Panc1 (cell line): ENCODE results near the gene SLC25A45. TPM values are rescaled to one million over a fixed set of nuclear protein-coding genes. Genes with fewer than 3 reads are reported as not detected.
A peak's percentile ranks its signal among the peaks of the same experiment; 100 is the strongest.
"Not testable (repeated sequence)": the region's sequence is repeated elsewhere in the genome, so short reads cannot be mapped to it uniquely, and the experiment has no call there.

Experiments used
- ATAC-seq: fragments of 200-7000 bp; cut with Tn5 transposase; 2 replicates; pipeline ENCODE4 v1.9.1; 2020; ENCODE audit warnings: mild to moderate bottlenecking, moderate library complexity
- BruUV-seq: library from RNA; stranded (reverse); fragments of 400-500 nt; replicated peaks from 2 replicates; lab custom pipeline; 2021; lab: Mats Ljungman, UMichigan
- CTCF ChIA-PET: fragments of 300-600 bp; sonication (Branson Sonifier 250); formaldehyde crosslinking; loops from one replicate; lab custom pipeline; 2022; ENCODE audit warnings: antibody characterized with exemption; lab: Charles Lee
- POLR2A ChIA-PET: fragments of 300-600 bp; sonication (Branson Sonifier 250); formaldehyde crosslinking; loops from one replicate; lab custom pipeline; 2022; ENCODE audit warnings: antibody characterized with exemption; lab: Charles Lee
- DNase-seq: peaks from one replicate; pipeline ENCODE4 v3.0.0-alpha.2; 2010; ENCODE audit warnings: low read depth, low spot score
- H3K27ac ChIP-seq: 2 replicates; pipeline ENCODE4 v1.5.1; 2011; ENCODE audit warnings: mild to moderate bottlenecking, low read length, inconsistent platforms
- H3K27me3 ChIP-seq: fragments of 200-500 bp; sonication (Bioruptor generic); 2 replicates; pipeline ENCODE4 v1.6.0; 2014; ENCODE audit warnings: low read length, inconsistent platforms; ENCODE audit not compliant: control insufficient read depth, insufficient read depth
- H3K36me3 ChIP-seq: fragments of 200-500 bp; sonication (Bioruptor generic); 2 replicates; pipeline ENCODE4 v1.5.1; 2014; ENCODE audit warnings: inconsistent platforms, mild to moderate bottlenecking, low read length, moderate library complexity; ENCODE audit not compliant: control insufficient read depth, insufficient read depth
- H3K4me1 ChIP-seq: 2 replicates; pipeline ENCODE4 v1.5.1; 2011; ENCODE audit warnings: inconsistent platforms, mild to moderate bottlenecking, low read length, moderate library complexity; ENCODE audit not compliant: control insufficient read depth, insufficient read depth
- H3K4me3 ChIP-seq, 2 experiments: 2 replicates each; pipeline ENCODE4 v1.5.1; 2011 to 2012; ENCODE audit warnings: low read depth in 2 of 2, low read length in 2 of 2, mild to moderate bottlenecking in 2 of 2, inconsistent platforms in 1 of 2, moderate library complexity in 1 of 2
- H3K9me3 ChIP-seq: fragments of 200-500 bp; sonication (Bioruptor generic); 2 replicates; pipeline ENCODE4 v1.5.1; 2014; ENCODE audit warnings: low read depth, mild to moderate bottlenecking, inconsistent platforms, low read length, moderate library complexity; ENCODE audit not compliant: control insufficient read depth, insufficient read depth
- POLR2AphosphoS5 ChIP-seq: IDR thresholded peaks from 2 replicates; pipeline ENCODE4 v1.6.1; 2012; ENCODE audit warnings: mild to moderate bottlenecking, low read depth, low read length, moderate library complexity
- SIN3A ChIP-seq: IDR thresholded peaks from 2 replicates; pipeline ENCODE4 v1.6.1; 2012; ENCODE audit warnings: low read depth, mild to moderate bottlenecking, low read length, moderate library complexity, borderline replicate concordance; ENCODE audit not compliant: insufficient read depth
- TCF7L2 ChIP-seq: IDR thresholded peaks from 2 replicates; pipeline ENCODE4 v1.6.1; 2011; ENCODE audit warnings: mild to moderate bottlenecking, low read depth, low read length, inconsistent platforms
- in situ Hi-C: cut with HindIII; loops from 2 replicates; pipeline ENCODE4 v1.10.0; 2016; ENCODE audit warnings: low sequenced_read_pairs, low pct_unique_long_range_greater_than_20kb
- intact Hi-C: fragments of 100-400 bp; cut with micrococcal nuclease; formaldehyde crosslinking; loops from one replicate; pipeline ENCODE4 v1.10.0; 2022; ENCODE audit not compliant: unreplicated experiment
- total RNA-seq: library from RNA; stranded (reverse); gene quantifications from one replicate; pipeline ENCODE4 v1.2.1, GENCODE V29; 2021; ENCODE audit not compliant: unreplicated experiment
- TF ChIP-seq, protein P1 (sequence below), 2 experiments: IDR thresholded peaks; 2 replicates each; pipeline ENCODE4 v1.6.1; 2011 to 2012; ENCODE audit warnings: low read depth in 2 of 2, control low read depth in 1 of 2, low read length in 1 of 2, mild to moderate bottlenecking in 1 of 2, moderate library complexity in 1 of 2; ENCODE audit not compliant: insufficient read depth in 1 of 2
- TF ChIP-seq, protein P2 (sequence below): fragments of 450-650 bp; IDR thresholded peaks from 2 replicates; pipeline ENCODE4 v1.5.1; 2017; ENCODE audit warnings: mild to moderate bottlenecking

SLC25A45 gene
- total RNA-seq, 1 experiment from 2014 or later, result 9.8 TPM

DNA sequence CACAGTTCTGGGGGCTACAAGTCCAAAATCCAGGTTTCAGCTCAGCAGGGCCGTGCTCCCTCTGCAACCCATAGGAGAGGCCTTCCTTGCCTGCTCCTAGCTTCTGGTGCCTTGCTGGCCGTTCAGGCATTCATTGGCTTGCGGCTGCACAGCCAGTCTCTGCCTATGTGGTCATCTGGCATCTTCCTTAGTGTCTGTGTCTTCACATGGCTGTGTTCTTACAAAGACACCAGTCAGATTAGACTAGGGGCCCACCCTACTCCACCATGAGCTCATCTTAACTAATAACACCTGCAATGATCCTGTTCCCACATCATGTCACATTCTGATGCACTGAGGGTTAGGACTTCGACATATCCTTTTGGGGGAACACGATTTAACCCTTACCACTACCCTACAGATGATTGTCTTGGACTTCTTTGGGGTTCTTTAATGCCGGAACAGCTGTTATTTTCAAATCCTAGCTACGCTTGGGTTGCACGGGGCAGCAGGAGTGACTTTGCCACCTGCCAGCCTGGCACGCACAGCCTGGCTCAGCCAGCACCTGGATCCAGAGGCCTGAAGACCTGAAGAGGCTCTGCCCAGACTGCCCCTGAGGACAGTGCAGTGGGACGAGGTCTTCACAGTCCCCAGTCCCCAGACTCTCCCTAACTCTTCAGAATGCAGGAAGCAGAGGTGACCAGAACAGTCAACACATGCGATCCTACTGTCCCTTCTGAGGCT lies 32.5 kb upstream of the SLC25A45 start:
- BruUV-seq, result no TSS peak
- ChIA-PET POLR2A (interaction anchor here (0.5 to 2.0 kb wide), 6 partner anchors 18 to 94 kb away, joined by 3 to 11 read pairs (median 4); partner anchors contain the start of gene MALAT1), CTCF (interaction anchor here (0.6 to 1.2 kb wide), 4 partner anchors 43 to 140 kb away, joined by 3 to 7 read pairs (median 4); no protein-coding TSS in a partner anchor)
- no peaks in the 10 kb centered on the region for H3K36me3 ChIP-seq
- ATAC-seq, result no peak
- no peak for DNase-seq
- no peaks in the 10 kb centered on the region for H3K9me3 ChIP-seq
- H3K4me1 ChIP-seq, result peaks cover 52% of the 10 kb centered on the region
- no peaks in the 10 kb centered on the region for H3K27me3 ChIP-seq
- H3K27ac ChIP-seq, result peak overlapping the region; percentile 100
- intact Hi-C loops (loop anchor here (5.0 kb wide), 1 partner anchor 97 kb away; no protein-coding TSS in a partner anchor), in situ Hi-C loops (no loop called here)
- TF ChIP-seq SIN3A (no peak), POLR2AphosphoS5 (peak; percentile 50; the same call in 1 of the 2 replicates), TCF7L2 (no peak)
- TF ChIP-seq, protein P1, sequence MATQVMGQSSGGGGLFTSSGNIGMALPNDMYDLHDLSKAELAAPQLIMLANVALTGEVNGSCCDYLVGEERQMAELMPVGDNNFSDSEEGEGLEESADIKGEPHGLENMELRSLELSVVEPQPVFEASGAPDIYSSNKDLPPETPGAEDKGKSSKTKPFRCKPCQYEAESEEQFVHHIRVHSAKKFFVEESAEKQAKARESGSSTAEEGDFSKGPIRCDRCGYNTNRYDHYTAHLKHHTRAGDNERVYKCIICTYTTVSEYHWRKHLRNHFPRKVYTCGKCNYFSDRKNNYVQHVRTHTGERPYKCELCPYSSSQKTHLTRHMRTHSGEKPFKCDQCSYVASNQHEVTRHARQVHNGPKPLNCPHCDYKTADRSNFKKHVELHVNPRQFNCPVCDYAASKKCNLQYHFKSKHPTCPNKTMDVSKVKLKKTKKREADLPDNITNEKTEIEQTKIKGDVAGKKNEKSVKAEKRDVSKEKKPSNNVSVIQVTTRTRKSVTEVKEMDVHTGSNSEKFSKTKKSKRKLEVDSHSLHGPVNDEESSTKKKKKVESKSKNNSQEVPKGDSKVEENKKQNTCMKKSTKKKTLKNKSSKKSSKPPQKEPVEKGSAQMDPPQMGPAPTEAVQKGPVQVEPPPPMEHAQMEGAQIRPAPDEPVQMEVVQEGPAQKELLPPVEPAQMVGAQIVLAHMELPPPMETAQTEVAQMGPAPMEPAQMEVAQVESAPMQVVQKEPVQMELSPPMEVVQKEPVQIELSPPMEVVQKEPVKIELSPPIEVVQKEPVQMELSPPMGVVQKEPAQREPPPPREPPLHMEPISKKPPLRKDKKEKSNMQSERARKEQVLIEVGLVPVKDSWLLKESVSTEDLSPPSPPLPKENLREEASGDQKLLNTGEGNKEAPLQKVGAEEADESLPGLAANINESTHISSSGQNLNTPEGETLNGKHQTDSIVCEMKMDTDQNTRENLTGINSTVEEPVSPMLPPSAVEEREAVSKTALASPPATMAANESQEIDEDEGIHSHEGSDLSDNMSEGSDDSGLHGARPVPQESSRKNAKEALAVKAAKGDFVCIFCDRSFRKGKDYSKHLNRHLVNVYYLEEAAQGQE (IDR thresholded peaks at IDR 0.05; ENCODE audit: insufficient read depth in 1 of 2, low read depth in 2 of 2, low read length in 1 of 2), result no peak
- H3K4me3 ChIP-seq, result no peak overlapping the region

DNA sequence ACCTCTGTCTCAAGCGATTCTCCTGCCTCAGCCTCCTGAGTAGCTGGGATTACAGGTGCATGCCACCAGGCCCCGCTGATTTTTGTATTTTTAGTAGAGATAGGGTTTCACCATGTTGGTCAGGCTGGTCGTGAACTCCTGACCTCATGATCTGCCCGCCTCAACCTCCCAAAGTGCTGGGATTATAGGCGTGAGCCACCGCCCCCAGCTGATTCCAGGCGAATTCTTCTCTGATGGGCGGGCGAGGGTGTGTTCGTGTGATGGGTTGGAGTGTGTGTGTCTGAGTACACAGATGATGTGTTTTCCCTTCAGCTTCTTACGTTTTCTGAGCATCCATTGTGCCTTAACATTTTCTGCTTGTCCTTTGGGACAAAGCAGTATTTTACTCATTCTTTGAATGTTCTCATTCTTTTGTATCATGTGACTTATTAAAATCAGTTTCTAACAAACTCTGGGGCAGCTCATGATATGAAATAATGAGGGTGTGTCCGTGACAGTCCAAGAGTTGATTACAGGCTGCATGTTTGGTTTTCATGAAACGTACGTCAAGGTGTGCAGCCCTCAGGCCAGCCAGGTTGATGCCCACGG lies 30.7 kb upstream of the SLC25A45 start:
- DNase-seq, H3K9me3 ChIP-seq, intact Hi-C loops, H3K27me3 ChIP-seq, H3K36me3 ChIP-seq, POLR2A ChIA-PET, BruUV-seq, in situ Hi-C loops, H3K4me3 ChIP-seq, ATAC-seq, H3K27ac ChIP-seq: not testable (repeated sequence)
- H3K4me1 ChIP-seq, result peaks cover 34% of the 10 kb centered on the region
- CTCF ChIA-PET, result interaction anchor here (0.5 kb wide), 1 partner anchor 96 kb away, joined by 10 read pairs; no protein-coding TSS in a partner anchor

DNA sequence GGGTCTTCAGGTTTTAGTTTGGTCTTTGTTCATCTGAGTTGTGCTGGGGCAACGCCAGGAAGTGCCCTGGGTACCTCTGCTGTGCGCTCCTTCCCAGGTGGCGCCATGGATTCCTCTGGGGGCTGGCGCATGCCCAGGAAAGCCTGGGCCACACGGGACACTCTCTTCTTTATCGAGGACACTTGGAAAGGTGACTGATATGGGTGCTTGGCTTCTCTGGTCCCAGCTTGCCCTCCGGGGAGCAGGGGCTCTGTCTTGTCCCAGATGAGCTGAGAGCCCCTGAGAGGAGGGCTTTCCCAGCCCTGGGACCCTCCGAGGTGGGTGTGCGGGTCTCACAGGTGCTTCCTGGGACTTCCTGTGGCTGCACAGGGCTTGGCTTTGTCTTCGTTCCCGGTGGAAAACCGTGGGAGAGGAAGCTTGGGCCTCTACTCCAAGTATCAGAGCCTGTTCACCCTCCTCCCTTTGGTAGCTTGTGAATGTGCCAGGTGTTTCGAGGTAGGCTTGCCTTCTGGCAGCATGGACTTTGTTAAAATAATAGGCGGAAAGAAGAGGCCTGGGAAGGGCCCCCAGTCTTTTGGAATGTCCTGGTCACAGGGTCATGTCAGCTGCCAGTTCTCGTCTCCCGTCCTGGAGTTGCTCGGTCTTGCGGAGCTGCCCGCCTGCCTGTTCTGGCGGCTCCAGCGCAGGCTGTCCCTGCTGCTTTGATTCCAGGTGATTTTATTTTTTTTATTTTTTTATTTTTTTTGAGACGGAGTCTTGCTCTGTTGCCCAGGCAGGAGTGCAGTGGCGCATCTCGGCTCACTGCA lies 30.0 kb upstream of the SLC25A45 start:
- no peak overlapping the region; the same call in 1 of the 2 replicates for H3K27ac ChIP-seq
- intact Hi-C loops, result no loop called here
- no peak overlapping the region for H3K4me3 ChIP-seq
- no peak for ATAC-seq
- POLR2A ChIA-PET, result interaction anchor here (0.7 kb wide), 1 partner anchor 25 kb away, joined by 9 read pairs; no protein-coding TSS in a partner anchor
- TF ChIP-seq SIN3A, result no peak
- no peak for TF ChIP-seq TCF7L2
- TF ChIP-seq, protein P1 (IDR thresholded peaks at IDR 0.05; ENCODE audit: insufficient read depth in 1 of 2, low read depth in 2 of 2, low read length in 1 of 2), result no peak
- TF ChIP-seq, protein P2, sequence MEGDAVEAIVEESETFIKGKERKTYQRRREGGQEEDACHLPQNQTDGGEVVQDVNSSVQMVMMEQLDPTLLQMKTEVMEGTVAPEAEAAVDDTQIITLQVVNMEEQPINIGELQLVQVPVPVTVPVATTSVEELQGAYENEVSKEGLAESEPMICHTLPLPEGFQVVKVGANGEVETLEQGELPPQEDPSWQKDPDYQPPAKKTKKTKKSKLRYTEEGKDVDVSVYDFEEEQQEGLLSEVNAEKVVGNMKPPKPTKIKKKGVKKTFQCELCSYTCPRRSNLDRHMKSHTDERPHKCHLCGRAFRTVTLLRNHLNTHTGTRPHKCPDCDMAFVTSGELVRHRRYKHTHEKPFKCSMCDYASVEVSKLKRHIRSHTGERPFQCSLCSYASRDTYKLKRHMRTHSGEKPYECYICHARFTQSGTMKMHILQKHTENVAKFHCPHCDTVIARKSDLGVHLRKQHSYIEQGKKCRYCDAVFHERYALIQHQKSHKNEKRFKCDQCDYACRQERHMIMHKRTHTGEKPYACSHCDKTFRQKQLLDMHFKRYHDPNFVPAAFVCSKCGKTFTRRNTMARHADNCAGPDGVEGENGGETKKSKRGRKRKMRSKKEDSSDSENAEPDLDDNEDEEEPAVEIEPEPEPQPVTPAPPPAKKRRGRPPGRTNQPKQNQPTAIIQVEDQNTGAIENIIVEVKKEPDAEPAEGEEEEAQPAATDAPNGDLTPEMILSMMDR, result no peak
- no peak for TF ChIP-seq POLR2AphosphoS5
- CTCF ChIA-PET, result interaction anchor here (0.5 kb wide), 1 partner anchor 97 kb away, joined by 10 read pairs; no protein-coding TSS in a partner anchor
- in situ Hi-C loops, result no loop called here
- no peak for DNase-seq
- no peaks in the 10 kb centered on the region for H3K27me3 ChIP-seq
- no peaks in the 10 kb centered on the region for H3K9me3 ChIP-seq
- peaks cover 27% of the 10 kb centered on the region for H3K4me1 ChIP-seq
- no TSS peak for BruUV-seq
- H3K36me3 ChIP-seq, result peaks cover 7% of the 10 kb centered on the region; the same call in 1 of the 2 replicates
